IPS DF 6.9 (cell line): ENCODE data around the gene TBC1D22A.

Experiments used
- DNase-seq: peaks from one replicate; pipeline ENCODE4 v3.0.0-alpha.2; 2013; ENCODE audit warnings: low read depth, low spot score
- H3K27ac ChIP-seq: one replicate; pipeline ENCODE4 v1.5.1; 2013; ENCODE audit warnings: low read length, control low read depth
- H3K27me3 ChIP-seq: 2 replicates; pipeline ENCODE4 v1.6.1; 2013; ENCODE audit warnings: mild to moderate bottlenecking, low read length; ENCODE audit not compliant: control insufficient read depth, insufficient read depth
- H3K36me3 ChIP-seq: 2 replicates; pipeline ENCODE4 v1.6.1; 2013; ENCODE audit warnings: low read length; ENCODE audit not compliant: control insufficient read depth, insufficient read depth
- H3K4me1 ChIP-seq: 2 replicates; pipeline ENCODE4 v1.6.1; 2013; ENCODE audit warnings: low read length; ENCODE audit not compliant: control insufficient read depth, insufficient read depth
- H3K4me3 ChIP-seq: 2 replicates; pipeline ENCODE4 v1.5.1; 2013; ENCODE audit warnings: mild to moderate bottlenecking, low read length
- H3K9me3 ChIP-seq: 2 replicates; pipeline ENCODE4 v1.6.1; 2013; ENCODE audit warnings: low read length, inconsistent platforms; ENCODE audit not compliant: control insufficient read depth, insufficient read depth
- WGBS: extraction: QIAGEN DNeasy Blood & Tissue Kit; methylation state at CpG from one replicate; pipeline ENCODE4 v1.1.7; 2013; ENCODE audit warnings: mixed read lengths, missing lambda C conversion rate; ENCODE audit not compliant: insufficient read length, insufficient coverage; 5-methylcytosine and 5-hydroxymethylcytosine counted together

Gene TBC1D22A

GRCh38 chr22:47050401-47051051, 288.1 kb downstream of the TBC1D22A start:
- WGBS, result no CpG with 5 or more reads among the region's 20 CpGs
- Histone ChIP-seq H3K27me3 (no peaks in the 10 kb centered on the region), H3K9me3 (no peaks in the 10 kb centered on the region), H3K36me3 (no peaks in the 10 kb centered on the region), H3K4me1 (no peaks in the 10 kb centered on the region), H3K27ac (no peak overlapping the region), H3K4me3 (no peak overlapping the region)
- DNase-seq, result no peak

DNA sequence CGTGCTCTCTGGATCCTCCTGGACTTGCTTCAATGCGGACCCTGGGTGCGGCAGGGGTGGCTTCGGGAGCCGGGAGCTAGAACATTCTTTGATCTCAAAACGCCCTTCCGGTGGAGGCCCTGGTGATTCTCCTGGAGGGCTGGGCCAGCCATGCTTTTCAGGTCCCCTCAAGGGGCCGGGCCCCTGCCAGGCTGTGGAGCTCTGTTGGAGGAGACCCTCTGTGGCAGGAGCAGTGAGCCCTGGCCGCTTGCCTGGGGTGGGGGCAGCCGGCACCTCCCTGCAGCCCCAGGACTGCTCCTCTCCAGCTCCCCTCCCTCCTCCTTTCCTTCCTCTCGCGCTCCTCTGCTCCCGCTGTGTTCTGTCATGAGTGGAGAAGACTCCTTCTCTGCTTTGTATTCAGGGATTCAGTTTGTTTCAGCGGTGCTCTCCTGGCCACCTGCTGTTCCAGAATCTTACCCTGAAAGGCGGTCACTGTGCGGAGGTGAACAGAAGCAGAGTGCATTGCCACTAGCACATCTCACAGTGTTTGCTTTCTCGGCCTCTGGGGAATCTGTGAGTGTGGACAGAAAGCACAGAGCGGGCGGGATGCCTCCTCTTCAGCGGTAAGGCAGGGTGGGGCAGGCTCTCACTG, 289.1 kb downstream of the TBC1D22A start:
- Histone ChIP-seq H3K4me1 (no peaks in the 10 kb centered on the region), H3K9me3 (no peaks in the 10 kb centered on the region), H3K36me3 (no peaks in the 10 kb centered on the region), H3K27ac (no peak overlapping the region), H3K27me3 (no peaks in the 10 kb centered on the region), H3K4me3 (no peak overlapping the region)
- no peak for DNase-seq
- WGBS, result no CpG with 5 or more reads among the region's 20 CpGs

DNA sequence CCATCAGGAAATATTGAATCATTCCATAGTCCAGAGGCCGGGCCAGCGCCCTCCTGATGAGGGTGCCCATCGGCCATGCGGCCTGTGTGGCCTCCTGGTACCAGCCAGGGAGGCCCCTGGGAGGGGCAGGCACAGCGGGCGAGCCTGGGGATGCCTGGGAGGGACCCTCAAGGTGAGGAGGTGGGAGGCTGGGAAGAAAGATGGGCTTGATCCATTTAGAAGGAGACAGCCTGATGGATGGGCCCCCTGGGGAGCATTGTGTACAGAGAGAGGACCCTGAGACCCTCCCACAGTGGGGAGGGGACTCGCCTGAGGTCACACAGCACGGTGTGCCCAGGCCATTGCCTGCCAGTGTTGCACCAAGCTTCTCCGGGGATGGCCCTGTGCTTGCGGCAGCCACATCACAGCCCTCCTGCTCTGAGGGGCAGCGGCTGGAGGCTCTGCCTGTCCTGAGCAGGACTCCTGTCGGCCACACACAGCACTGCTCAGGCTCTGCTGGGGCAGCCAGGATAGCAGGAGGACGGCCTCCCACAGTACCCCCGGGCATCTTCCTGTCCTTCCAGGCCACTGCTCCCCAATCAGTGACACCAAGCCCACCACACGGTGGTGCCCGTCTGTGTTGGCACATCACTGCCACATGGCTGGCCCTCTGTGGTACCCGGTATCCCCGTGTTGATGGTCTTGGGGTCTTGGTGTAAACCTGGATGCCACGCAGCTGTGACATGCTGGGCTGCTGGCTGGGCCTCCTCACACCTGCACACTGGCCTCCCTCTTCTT, 290.0 kb downstream of the TBC1D22A start:
- no peak for DNase-seq
- Histone ChIP-seq H3K9me3 (no peaks in the 10 kb centered on the region), H3K36me3 (no peaks in the 10 kb centered on the region), H3K27me3 (no peaks in the 10 kb centered on the region), H3K4me1 (no peaks in the 10 kb centered on the region), H3K27ac (no peak overlapping the region), H3K4me3 (no peak overlapping the region)
- no CpG with 5 or more reads among the region's 19 CpGs for WGBS

DNA sequence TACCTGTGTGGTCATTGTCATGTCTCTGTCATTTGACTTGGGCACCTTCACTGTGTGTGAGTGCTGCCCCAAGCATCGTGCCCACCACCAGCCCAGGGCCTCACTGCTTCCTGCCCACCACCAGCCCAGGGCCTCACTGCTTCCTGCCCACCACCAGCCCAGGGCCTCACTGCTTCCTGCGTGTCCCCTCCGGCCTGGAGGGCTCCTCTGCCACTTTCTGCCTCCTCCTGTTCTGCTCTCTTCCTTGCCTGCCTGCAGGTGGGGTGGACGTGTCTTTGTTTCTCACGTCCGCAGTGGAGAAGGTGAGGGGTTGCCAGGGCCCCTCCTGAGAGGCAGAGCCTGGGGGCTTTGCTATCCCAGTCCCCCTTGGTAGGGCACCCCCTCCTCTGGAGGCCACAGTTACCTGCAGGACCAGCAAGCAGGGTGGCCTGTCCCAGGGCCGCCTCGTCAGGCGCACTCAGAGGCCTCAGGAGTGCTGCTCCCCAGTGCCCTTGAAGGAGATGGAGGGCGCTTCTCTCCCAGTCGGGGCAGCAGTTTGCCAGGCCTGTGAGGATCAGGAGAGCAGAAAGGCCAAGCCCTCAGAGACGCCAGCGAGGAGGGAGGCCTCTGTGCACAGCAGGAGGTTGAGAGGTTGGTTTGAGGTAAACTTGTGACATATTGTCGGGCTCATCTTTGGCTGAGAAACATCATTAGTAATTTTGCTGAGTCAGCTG, 290.7 kb downstream of the TBC1D22A start:
- WGBS, result no CpG with 5 or more reads among the region's 14 CpGs
- no peak overlapping the region for H3K27ac ChIP-seq
- DNase-seq, result no peak
- H3K27me3 ChIP-seq, result no peaks in the 10 kb centered on the region
- H3K4me1 ChIP-seq, result no peaks in the 10 kb centered on the region
- H3K36me3 ChIP-seq, result no peaks in the 10 kb centered on the region
- no peak overlapping the region for H3K4me3 ChIP-seq
- no peaks in the 10 kb centered on the region for H3K9me3 ChIP-seq

GRCh38 chr22:47053726-47054141, 291.3 kb downstream of the TBC1D22A start:
- DNase-seq, result no peak
- Histone ChIP-seq H3K36me3 (no peaks in the 10 kb centered on the region), H3K27ac (no peak overlapping the region), H3K4me1 (no peaks in the 10 kb centered on the region), H3K27me3 (no peaks in the 10 kb centered on the region), H3K9me3 (no peaks in the 10 kb centered on the region), H3K4me3 (no peak overlapping the region)
- WGBS, result no CpG with 5 or more reads among the region's 12 CpGs

GRCh38 chr22:47054231-47055072, 292.0 kb downstream of the TBC1D22A start:
- Histone ChIP-seq H3K27me3 (no peaks in the 10 kb centered on the region), H3K9me3 (no peaks in the 10 kb centered on the region), H3K36me3 (no peaks in the 10 kb centered on the region), H3K27ac (no peak overlapping the region), H3K4me3 (no peak overlapping the region), H3K4me1 (no peaks in the 10 kb centered on the region)
- DNase-seq, result no peak
- no CpG with 5 or more reads among the region's 28 CpGs for WGBS

- no peak overlapping the region for H3K4me3 ChIP-seq
- H3K27ac ChIP-seq, result no peak overlapping the region
- no peaks in the 10 kb centered on the region for H3K9me3 ChIP-seq
- no peaks in the 10 kb centered on the region for H3K27me3 ChIP-seq
- no CpG with 5 or more reads among the region's 5 CpGs for WGBS
- no peaks in the 10 kb centered on the region for H3K4me1 ChIP-seq
- no peaks in the 10 kb centered on the region for H3K36me3 ChIP-seq
- no peak for DNase-seq
Measured at GRCh38 chr22:47055073-47055355, 292.6 kb downstream of the TBC1D22A start.

DNA sequence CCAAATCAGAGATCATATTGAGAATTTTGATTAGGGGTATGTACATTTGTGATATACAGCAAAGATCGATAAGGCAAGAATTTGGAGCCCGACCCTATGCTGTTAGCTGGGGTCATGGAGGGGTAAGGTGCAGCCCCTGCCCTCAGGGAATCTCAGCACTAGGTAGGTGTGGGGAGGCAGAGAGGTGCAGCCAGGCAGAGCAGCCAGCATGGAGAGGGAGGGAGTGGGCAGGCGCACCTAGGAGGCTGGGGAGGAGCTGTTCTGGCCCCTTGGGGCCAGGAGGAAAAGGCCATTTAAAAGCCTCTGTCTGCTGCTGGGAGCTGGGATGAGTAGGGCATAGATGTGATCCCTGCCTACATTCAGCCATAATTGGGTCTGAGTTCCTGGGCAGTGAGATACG, 293.0 kb downstream of the TBC1D22A start:
- no peaks in the 10 kb centered on the region for H3K36me3 ChIP-seq
- no peaks in the 10 kb centered on the region for H3K9me3 ChIP-seq
- H3K27me3 ChIP-seq, result no peaks in the 10 kb centered on the region
- no peaks in the 10 kb centered on the region for H3K4me1 ChIP-seq
- no peak for DNase-seq
- no peak overlapping the region for H3K4me3 ChIP-seq
- no CpG with 5 or more reads among the region's 4 CpGs for WGBS
- H3K27ac ChIP-seq, result no peak overlapping the region

GRCh38 chr22:47055921-47056320, 293.5 kb downstream of the TBC1D22A start:
- H3K27me3 ChIP-seq, result no peaks in the 10 kb centered on the region
- H3K4me1 ChIP-seq, result no peaks in the 10 kb centered on the region
- no CpG with 5 or more reads among the region's 15 CpGs for WGBS
- no peak overlapping the region for H3K4me3 ChIP-seq
- H3K36me3 ChIP-seq, result no peaks in the 10 kb centered on the region
- H3K27ac ChIP-seq, result no peak overlapping the region
- DNase-seq, result no peak
- H3K9me3 ChIP-seq, result no peaks in the 10 kb centered on the region

DNA sequence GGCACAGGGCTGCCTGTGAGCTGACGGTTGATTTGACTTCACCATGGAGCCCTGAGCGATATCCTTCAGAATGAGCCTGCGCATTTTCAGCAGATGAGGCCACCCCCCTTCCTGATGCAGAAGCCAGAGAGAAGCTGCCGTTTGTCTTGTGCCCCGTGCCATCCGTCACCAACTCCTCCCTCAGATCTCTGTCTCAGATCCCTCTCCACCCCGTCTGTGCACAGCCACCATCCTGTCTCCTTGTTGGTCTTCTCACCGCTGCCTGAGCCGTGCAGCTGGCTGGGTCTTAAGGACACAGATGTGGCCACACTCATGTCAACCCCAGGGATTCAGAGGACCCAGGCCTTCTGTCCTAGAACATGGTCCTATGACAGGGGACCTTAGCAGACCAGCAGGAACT, 293.9 kb downstream of the TBC1D22A start:
- DNase-seq, result no peak
- H3K27me3 ChIP-seq, result no peaks in the 10 kb centered on the region
- no CpG with 5 or more reads among the region's 9 CpGs for WGBS
- H3K27ac ChIP-seq, result no peak overlapping the region
- no peak overlapping the region for H3K4me3 ChIP-seq
- no peaks in the 10 kb centered on the region for H3K9me3 ChIP-seq
- no peaks in the 10 kb centered on the region for H3K4me1 ChIP-seq
- no peaks in the 10 kb centered on the region for H3K36me3 ChIP-seq
